Activated T-cell treated with anti-CD3 and anti-CD28 coated beads, Interleukin-2, amount 50 U/mL, for 4 hours (primary cell): Measurements from ENCODE around the gene PLCG2. TPM values are rescaled to one million over a fixed set of nuclear protein-coding genes. Genes with fewer than 3 reads are reported as not detected.

ENCODE experiments used
- ATAC-seq, 2 donors: fragments of 200-7000 bp; cut with Tn5 transposase; one replicate each; pipeline ENCODE4 v1.10.0; 2021
- DNase-seq: peaks from one replicate; pipeline ENCODE4 v3.0.0-alpha.2; 2020
- H3K27me3 Mint-ChIP-seq: one replicate; pipeline ENCODE4 v1.8.0; 2021; ENCODE audit warnings: low read depth, mixed read lengths
- H3K36me3 Mint-ChIP-seq: one replicate; pipeline ENCODE4 v1.8.0; 2022; ENCODE audit warnings: mixed read lengths; ENCODE audit not compliant: insufficient read depth
- H3K4me1 Mint-ChIP-seq: one replicate; pipeline ENCODE4 v1.8.0; 2021; ENCODE audit warnings: low read depth, mixed read lengths
- H3K4me3 Mint-ChIP-seq: one replicate; pipeline ENCODE4 v1.8.0; 2021; ENCODE audit warnings: mild to moderate bottlenecking, moderate library complexity, mixed read lengths
- H3K9me3 Mint-ChIP-seq: one replicate; pipeline ENCODE4 v1.8.0; 2021; ENCODE audit warnings: mixed read lengths
- total RNA-seq, 3 donors: library from RNA; stranded (reverse); gene quantifications; one replicate each; pipeline ENCODE4 v1.2.1, GENCODE V29; 2021

The PLCG2 gene
- total RNA-seq, 3 donors from 2014 or later: 2.6 to 3.4 (median 2.7) TPM

DNA sequence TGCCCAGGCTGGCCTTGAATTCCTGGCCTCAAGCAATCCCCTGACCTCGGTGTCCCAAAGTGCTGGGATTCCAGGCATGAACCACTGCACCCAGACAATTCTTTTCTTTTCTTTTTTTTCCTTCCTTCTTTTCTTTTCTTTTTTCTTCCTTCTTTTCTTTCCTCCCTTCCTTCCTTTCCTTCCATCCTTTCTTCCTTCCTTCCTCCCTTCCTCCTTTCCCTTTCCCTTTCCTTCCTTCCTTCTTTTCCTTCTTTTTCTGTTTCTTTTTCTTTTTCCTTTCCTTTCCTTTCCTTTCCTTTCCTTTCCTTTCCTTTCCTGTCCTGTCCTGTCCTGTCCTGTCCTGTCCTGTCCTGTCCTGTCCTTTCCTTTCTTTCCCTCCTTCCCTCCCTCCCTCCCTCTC lies 44.6 kb downstream of the PLCG2 start:
- DNase-seq: no peak
- Mint-ChIP-seq H3K36me3 (no peaks in the 10 kb centered on the region), H3K4me1 (peaks cover 13% of the 10 kb centered on the region), H3K4me3 (no peak overlapping the region), H3K9me3 (no peaks in the 10 kb centered on the region), H3K27me3 (peaks cover 6% of the 10 kb centered on the region)
- no peak for ATAC-seq

DNA sequence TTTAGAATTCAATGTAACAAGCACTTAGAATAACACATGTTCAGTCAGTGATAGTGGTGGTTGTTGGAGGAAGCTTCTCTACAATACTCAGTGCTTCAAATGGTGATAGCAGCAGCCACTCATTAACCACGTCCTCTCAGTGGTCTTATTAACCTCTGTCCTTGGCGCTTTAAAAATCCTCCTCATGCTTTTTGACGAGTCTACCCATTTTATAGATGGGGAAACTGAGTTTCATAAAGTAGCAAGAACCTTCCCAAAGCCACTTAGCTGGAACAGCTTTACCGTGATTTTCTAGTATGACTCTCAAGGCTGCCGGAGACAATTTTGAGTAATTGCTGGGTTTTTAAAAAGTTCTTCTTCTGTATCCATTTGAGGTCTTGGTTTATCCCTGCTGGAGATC lies 47.4 kb downstream of the PLCG2 start:
- Mint-ChIP-seq H3K4me3 (no peak overlapping the region), H3K36me3 (no peaks in the 10 kb centered on the region), H3K27me3 (peaks cover 4% of the 10 kb centered on the region), H3K4me1 (peaks cover 15% of the 10 kb centered on the region), H3K9me3 (no peaks in the 10 kb centered on the region)
- no peak for DNase-seq
- no peak for ATAC-seq

DNA sequence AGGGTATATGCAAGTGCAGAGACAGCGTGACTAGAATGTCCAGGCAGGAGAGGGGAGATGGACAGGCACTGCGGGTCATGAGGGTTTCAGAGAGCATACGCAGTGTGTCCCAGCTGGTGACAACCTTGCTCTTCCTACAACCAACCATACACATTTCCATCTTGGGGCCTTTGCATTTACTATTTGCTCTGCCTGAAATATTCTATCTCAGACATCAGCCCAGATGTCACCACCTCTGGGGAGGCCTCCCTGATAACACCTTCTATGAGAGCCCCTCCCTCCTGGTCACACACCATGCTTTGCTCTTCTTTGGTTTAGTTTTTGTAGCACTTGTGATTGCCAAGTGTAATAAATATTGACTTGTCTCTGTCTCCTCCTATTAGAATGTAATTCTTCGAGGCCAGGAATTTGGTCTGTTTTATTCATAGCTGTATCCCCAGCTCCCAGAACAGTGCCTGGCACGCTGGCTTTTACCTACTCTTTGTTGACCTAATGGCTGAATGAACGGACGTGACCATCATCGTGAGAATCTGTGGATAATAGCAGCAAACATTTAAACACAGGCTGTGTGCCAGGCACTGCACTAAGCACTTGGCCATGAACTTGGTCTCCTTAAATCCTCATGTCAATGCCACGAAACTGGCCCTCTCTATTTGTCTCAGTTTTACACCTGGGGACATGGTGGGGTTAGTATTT lies 51.9 kb downstream of the PLCG2 start:
- peaks cover 24% of the 10 kb centered on the region for H3K4me1 Mint-ChIP-seq
- H3K9me3 Mint-ChIP-seq: no peaks in the 10 kb centered on the region
- ATAC-seq (no peak), DNase-seq (no peak)
- peak overlapping the region; percentile 26 for H3K4me3 Mint-ChIP-seq
- H3K36me3 Mint-ChIP-seq: no peaks in the 10 kb centered on the region
- H3K27me3 Mint-ChIP-seq: no peaks in the 10 kb centered on the region

DNA sequence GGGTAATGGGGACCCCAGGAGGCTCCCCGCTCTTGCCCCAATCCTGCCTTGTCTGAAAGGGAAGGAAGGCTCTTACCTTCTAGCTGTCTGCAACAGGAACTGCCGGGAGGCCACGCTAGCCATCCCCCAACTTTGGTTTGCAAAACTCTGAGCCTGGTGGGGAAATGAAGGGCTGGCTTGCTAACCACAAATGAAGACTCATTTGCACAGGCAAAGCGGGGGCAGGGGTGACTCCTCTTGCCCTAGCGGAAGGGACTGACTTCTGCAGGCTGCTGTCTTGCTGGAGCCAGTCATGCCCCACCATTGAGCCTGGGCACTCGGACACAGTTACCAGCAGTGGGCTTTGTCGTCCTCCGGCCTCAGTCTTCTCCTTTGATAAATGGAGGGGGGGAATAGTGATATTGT lies 52.6 kb downstream of the PLCG2 start:
- no peaks in the 10 kb centered on the region for H3K9me3 Mint-ChIP-seq
- H3K4me1 Mint-ChIP-seq: peaks cover 29% of the 10 kb centered on the region
- H3K36me3 Mint-ChIP-seq: no peaks in the 10 kb centered on the region
- H3K4me3 Mint-ChIP-seq: peak overlapping the region; percentile 6
- peak; percentile 69 to 86 for ATAC-seq
- peak; percentile 19 for DNase-seq
- H3K27me3 Mint-ChIP-seq: no peaks in the 10 kb centered on the region

DNA sequence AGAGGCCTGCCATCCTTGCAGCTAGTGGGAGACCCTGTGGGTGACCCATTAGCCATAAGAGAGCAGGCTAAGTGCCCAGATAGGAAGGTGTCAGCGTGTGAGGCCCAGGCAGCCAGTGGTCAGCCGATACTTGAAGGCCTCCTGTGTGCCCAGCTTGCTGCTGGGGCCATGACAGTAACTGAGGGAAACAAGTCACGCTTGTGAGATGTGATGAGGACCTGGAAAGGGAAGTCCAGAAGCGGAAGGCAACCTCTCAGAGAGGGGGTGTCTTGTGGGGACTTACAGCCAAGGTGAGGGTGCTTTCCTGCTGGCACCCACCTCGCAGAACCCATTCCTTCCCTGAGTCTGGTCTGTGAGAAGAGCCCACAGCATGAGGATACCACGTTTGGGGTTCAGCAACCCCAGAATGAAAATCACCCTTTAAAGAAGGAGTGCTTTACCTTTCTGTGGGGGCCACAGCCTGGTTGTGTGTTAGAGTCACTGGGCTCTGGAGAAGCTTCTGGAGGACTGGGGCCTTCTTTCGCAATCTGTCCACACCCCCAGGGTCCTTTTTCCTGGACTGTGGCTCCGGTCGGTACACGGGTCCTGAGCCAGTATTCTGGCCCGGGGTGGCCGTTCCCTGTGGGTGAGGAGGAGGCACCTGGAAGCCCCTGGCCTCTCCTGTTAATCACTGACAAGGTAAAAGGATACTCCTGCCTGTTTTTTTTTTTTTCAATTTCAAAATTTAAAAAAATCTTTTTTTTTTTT lies 53.9 kb downstream of the PLCG2 start:
- Mint-ChIP-seq H3K36me3 (no peaks in the 10 kb centered on the region), H3K4me1 (peaks cover 33% of the 10 kb centered on the region), H3K27me3 (peaks cover 4% of the 10 kb centered on the region), H3K4me3 (no peak overlapping the region), H3K9me3 (no peaks in the 10 kb centered on the region)
- DNase-seq: no peak
- ATAC-seq: no peak

DNA sequence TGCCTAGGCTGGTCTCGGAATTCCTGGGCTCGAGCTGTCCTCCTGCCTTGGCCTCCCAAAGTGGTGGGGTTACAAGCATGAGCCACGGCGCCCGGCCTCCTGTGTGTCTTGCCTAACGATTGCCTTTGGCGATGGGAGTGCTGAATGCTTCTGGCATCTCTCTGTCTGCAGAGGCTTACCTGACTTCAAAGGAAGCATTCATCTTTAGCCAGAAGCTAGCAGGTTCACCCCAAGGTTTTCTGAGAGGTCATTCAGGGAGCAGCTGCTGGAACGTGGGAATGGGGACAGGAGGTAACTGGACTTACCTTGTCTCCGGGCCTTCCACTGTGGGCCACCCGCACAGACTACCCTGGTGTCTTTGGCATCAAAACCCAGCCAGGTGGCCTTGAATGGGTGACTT lies 54.7 kb downstream of the PLCG2 start:
- H3K4me1 Mint-ChIP-seq: peaks cover 33% of the 10 kb centered on the region
- H3K27me3 Mint-ChIP-seq: peaks cover 4% of the 10 kb centered on the region
- H3K36me3 Mint-ChIP-seq: no peaks in the 10 kb centered on the region
- no peak overlapping the region for H3K4me3 Mint-ChIP-seq
- no peaks in the 10 kb centered on the region for H3K9me3 Mint-ChIP-seq
- ATAC-seq (no peak), DNase-seq (no peak)

DNA sequence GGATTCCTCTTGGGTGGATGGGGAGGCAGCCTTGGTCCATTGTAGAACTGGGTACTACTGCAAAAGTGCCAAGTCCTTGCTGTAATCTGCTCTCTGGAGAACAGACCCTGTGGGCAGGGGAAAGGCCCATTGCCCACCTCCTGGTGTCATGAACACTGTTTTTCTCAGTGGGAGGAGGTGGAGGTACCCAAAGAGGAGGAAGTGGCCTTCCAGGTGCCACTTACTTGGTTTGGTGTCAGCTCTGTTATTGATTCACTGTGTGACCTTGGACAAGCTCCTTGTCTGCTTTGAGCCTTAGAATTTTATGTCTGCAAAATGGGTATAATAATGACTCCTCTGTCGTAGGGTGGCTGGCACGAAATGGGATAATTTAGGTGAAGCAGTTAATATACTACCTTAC lies 55.8 kb downstream of the PLCG2 start:
- no peak for ATAC-seq
- H3K9me3 Mint-ChIP-seq: no peaks in the 10 kb centered on the region
- peaks cover 30% of the 10 kb centered on the region for H3K4me1 Mint-ChIP-seq

DNA sequence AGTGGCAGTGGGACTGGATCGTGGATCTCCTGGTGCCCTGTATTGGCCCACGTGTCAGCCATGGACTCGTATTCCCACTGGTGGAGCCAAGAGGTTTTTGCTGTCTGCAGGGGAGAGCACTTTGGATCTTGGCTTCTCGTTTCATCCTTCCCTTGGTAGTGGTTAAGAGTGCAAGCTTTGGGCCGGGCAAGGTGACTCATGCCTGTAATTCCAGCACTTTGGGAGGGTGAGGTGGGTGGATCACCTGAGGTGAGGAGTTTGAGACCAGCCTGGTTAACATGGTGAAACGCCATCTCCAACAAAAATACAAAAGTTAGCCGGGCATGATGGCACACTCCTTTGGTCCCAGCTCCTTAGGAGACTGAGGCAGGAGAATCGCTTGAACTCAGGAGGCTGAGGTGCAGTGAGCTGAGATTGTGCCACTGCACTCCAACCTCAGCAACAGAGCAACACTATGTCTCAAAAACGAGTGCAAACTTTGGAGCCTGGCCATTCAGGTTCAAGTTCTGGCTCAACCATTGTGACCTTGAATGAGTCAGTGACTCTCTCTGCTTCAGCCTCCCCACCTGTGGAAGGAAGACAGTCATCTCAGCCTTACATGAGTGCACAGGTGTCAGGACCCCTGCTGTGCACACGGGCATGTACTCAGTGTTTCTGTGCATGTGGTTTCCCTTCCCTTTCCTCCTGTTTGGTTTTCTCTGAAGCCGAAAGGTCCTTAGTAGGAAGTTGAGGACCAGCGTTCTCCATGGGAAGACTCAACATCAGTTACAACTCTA lies 57.4 kb downstream of the PLCG2 start:
- Mint-ChIP-seq H3K36me3 (no peaks in the 10 kb centered on the region), H3K4me1 (peaks cover 25% of the 10 kb centered on the region), H3K27me3 (peaks cover 4% of the 10 kb centered on the region), H3K9me3 (no peaks in the 10 kb centered on the region), H3K4me3 (no peak overlapping the region)
- ATAC-seq (no peak), DNase-seq (no peak)

More for the DNA sequence above, 55.8 kb downstream of the PLCG2 start:
- Mint-ChIP-seq H3K27me3 (peaks cover 4% of the 10 kb centered on the region), H3K36me3 (no peaks in the 10 kb centered on the region), H3K4me3 (no peak overlapping the region)
- no peak for DNase-seq

DNA sequence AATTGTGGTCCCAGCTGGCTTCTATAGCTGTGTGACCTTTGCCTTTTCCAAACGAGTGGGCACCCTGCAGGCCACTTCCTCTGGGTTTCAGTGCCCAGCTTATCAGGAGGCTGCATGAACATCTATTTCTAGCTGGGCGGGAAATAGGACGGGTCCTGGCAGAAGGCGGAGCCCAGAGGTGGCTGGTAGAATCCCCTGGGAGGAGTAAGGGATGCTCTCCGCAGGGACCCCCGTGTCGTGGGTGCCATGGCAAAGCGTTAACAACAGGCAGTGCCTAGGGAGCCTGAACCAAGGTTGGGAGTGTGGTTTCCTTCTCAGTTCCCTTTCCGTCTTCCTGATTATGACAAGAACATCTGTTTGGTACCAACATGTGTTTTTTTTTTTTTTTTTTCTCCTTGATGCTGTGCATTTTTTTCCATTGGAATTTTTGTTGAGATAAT lies 58.2 kb downstream of the PLCG2 start:
- H3K4me1 Mint-ChIP-seq: peaks cover 25% of the 10 kb centered on the region
- DNase-seq (no peak), ATAC-seq (no peak)
- no peaks in the 10 kb centered on the region for H3K36me3 Mint-ChIP-seq
- H3K4me3 Mint-ChIP-seq: no peak overlapping the region
- no peaks in the 10 kb centered on the region for H3K9me3 Mint-ChIP-seq
- H3K27me3 Mint-ChIP-seq: peaks cover 4% of the 10 kb centered on the region

DNA sequence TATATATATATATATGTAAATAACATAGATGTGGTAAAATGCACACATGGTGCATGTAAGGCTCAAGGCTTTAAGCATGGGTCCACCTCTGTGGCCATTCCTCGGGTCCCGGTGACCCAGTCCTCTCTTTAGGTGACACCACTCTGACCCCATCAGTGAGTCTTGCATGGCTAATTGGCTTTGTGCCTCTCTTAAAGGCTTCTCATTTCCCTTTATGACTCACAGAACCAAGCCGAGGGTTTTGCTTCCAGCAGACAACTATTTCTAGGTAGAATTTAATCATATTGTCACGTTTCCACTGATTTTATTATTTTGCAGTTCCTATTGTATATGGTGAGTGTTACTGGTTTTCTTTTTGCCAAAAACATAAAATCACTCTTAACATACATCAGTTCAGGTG lies 59.7 kb downstream of the PLCG2 start:
- H3K9me3 Mint-ChIP-seq: no peaks in the 10 kb centered on the region
- DNase-seq (no peak), ATAC-seq (no peak)
- no peak overlapping the region for H3K4me3 Mint-ChIP-seq
- H3K36me3 Mint-ChIP-seq: no peaks in the 10 kb centered on the region
- H3K27me3 Mint-ChIP-seq: peaks cover 7% of the 10 kb centered on the region
- H3K4me1 Mint-ChIP-seq: peaks cover 26% of the 10 kb centered on the region

DNA sequence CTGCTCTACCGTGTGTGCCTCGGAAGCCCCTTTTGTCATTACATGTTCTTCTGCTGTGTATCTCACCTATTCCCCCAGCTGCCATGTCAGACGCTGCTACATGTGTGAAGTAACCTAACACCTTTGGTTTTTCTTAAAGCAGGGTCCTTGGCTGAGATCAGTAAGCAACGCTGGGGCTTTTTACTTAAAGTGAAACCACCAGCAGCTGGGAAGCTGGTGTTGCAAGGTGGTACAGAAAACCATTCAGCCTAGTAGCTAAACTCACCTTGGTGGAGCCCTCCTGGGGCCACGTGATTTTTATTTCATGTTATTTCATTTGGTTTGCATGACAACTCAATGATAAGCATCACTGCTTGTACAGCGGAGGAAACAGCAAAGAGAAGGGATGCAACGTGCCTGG lies 62.6 kb downstream of the PLCG2 start:
- ATAC-seq (peak in 1 of 2 donors; percentile 41), DNase-seq (no peak)
- peaks cover 7% of the 10 kb centered on the region for H3K27me3 Mint-ChIP-seq
- no peaks in the 10 kb centered on the region for H3K36me3 Mint-ChIP-seq
- H3K4me1 Mint-ChIP-seq: peaks cover 18% of the 10 kb centered on the region
- H3K9me3 Mint-ChIP-seq: no peaks in the 10 kb centered on the region
- no peak overlapping the region for H3K4me3 Mint-ChIP-seq

DNA sequence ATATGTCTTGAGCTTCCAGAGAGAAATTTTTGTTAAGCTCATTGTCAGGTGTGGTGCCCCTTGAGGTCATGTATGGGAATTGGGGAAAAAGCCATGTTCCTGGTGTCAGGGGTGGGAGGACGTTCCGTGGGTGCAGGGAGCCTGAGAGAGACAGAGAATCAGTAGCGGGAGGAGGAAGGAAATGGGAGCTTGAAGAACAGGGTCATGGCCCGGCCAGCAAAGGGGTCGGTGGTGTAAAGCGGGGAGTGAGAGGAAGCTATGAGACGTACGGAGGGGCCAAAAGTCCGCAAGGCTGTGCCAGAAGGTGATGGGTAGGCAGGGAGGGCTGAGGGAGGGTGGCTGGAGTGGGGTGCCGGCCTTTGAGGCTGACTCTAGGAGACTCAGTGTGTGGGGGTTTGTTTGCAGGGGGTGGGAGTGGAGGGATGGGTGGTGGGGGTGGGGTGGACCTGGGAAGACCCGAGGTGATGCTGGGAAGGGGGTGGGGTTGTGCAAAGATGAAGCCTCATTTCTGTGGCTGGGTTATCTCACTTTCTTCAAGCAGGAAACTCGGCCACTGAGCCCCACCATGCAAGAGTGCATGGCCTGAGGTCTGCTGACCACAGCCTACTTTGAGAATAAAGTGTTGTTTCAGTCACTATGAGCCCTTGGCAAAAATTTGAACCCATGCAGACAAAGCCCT lies 63.6 kb downstream of the PLCG2 start:
- H3K9me3 Mint-ChIP-seq: no peaks in the 10 kb centered on the region
- peaks cover 4% of the 10 kb centered on the region for H3K27me3 Mint-ChIP-seq
- peak overlapping the region; percentile 27 for H3K4me3 Mint-ChIP-seq
- H3K36me3 Mint-ChIP-seq: no peaks in the 10 kb centered on the region
- no peak for DNase-seq
- H3K4me1 Mint-ChIP-seq: peaks cover 14% of the 10 kb centered on the region
- no peak for ATAC-seq

DNA sequence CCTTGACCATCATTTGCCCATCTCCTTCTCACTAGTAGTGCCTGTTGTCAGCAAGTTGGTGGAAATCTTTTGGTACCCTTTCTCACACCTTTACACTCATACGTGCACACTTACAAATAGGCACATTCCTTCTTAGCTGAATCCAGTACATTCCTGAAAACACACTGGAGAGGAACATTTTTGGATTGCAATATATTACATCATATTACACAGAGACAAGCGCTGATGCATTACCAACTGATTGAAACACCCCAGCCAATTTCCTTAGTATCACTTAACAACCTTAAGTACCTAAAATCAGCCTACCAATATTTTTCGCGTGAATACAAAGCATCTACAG lies 64.1 kb downstream of the PLCG2 start:
- Mint-ChIP-seq H3K9me3 (no peaks in the 10 kb centered on the region), H3K36me3 (no peaks in the 10 kb centered on the region), H3K27me3 (peaks cover 3% of the 10 kb centered on the region), H3K4me1 (peaks cover 14% of the 10 kb centered on the region), H3K4me3 (no peak overlapping the region)
- ATAC-seq (no peak), DNase-seq (no peak)

DNA sequence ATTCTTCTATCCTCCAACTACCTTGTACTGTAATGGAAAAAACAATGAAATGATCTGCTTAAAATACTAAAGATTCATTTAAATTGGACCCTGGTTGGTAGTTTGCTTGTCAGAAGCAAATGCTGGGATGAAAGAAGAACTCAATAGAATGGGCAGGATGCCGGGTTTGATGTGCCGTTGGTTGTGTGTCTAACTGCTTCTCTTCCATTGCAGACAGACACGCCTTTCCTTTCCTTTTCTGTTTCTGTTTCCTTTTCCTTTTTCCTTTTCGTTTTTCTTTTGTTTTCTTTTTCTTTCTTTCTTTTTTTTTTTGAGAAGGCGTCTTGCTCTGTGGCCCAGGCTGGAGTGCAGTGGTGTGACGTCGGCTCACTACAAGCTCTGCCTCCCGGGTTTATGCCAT lies 64.6 kb downstream of the PLCG2 start:
- DNase-seq: no peak
- ATAC-seq: no peak
- Mint-ChIP-seq H3K4me1 (peaks cover 14% of the 10 kb centered on the region), H3K36me3 (no peaks in the 10 kb centered on the region), H3K4me3 (no peak overlapping the region), H3K27me3 (peaks cover 3% of the 10 kb centered on the region), H3K9me3 (no peaks in the 10 kb centered on the region)
